Activated CD4-positive, alpha-beta T cell treated with anti-CD3 and anti-CD28 coated beads, Interleukin-2, amount 10 ng/mL, durations not matched to agents 7 days and 5 days (primary cell): ENCODE results near the gene ACOT8. TPM values are rescaled to one million over a fixed set of nuclear protein-coding genes. Genes with fewer than 3 reads are reported as not detected.

Experiments used
- CTCF ChIA-PET: fragments of 350-600 bp; sonication (Branson Sonifier 250); formaldehyde crosslinking; loops from one replicate; lab custom pipeline; 2021; ENCODE audit warnings: antibody characterized with exemption; lab: Charles Lee
- POLR2A ChIA-PET: fragments of 350-600 bp; sonication (Branson Sonifier 250); formaldehyde crosslinking; loops from one replicate; lab custom pipeline; 2021; ENCODE audit warnings: antibody characterized with exemption; lab: Charles Lee
- DNase-seq: peaks from one replicate; pipeline ENCODE4 v3.0.0-alpha.2; 2020
- H3K27ac Mint-ChIP-seq: one replicate; pipeline ENCODE4 v1.8.0; 2021; ENCODE audit warnings: mild to moderate bottlenecking, moderate library complexity, mixed read lengths
- H3K27me3 Mint-ChIP-seq: one replicate; pipeline ENCODE4 v1.8.0; 2021; ENCODE audit warnings: mixed read lengths
- H3K36me3 Mint-ChIP-seq: one replicate; pipeline ENCODE4 v1.8.0; 2021; ENCODE audit warnings: low read depth, mixed read lengths
- H3K4me1 Mint-ChIP-seq: one replicate; pipeline ENCODE4 v1.8.0; 2021; ENCODE audit warnings: mixed read lengths
- H3K4me3 Mint-ChIP-seq: one replicate; pipeline ENCODE4 v1.8.0; 2021; ENCODE audit warnings: mild to moderate bottlenecking, moderate library complexity, mixed read lengths
- H3K9me3 Mint-ChIP-seq: one replicate; pipeline ENCODE4 v1.8.0; 2021; ENCODE audit warnings: mixed read lengths
- total RNA-seq, 2 experiments: library from RNA; stranded (reverse); gene quantifications; one replicate each; pipeline ENCODE4 v1.2.3, GENCODE V29; 2021

ACOT8 gene
- total RNA-seq, 2 experiments from 2014 or later = 35.0 to 35.6 TPM

GRCh38 chr20:45843506-45843905 lies 13.7 kb downstream of the ACOT8 start:
- POLR2A ChIA-PET = no interaction called here
- Mint-ChIP-seq H3K4me1 (no peaks in the 10 kb centered on the region), H3K9me3 (no peaks in the 10 kb centered on the region), H3K27me3 (no peaks in the 10 kb centered on the region), H3K27ac (no peak overlapping the region), H3K4me3 (no peak overlapping the region), H3K36me3 (peaks cover 14% of the 10 kb centered on the region)
- no peak for DNase-seq
- CTCF ChIA-PET = interaction anchor here (1.1 kb wide), 1 partner anchor 9 kb away, joined by 3 read pairs; no protein-coding TSS in a partner anchor

GRCh38 chr20:45842169-45842812 lies 14.9 kb downstream of the ACOT8 start:
- H3K27ac Mint-ChIP-seq = no peak overlapping the region
- CTCF ChIA-PET = interaction anchor here (0.8 to 1.4 kb wide), 4 partner anchors 10 to 15 kb away, joined by 3 to 6 read pairs (median 3); partner anchors contain the start of genes ACOT8 and ZSWIM3
- POLR2A ChIA-PET = interaction anchor here (0.6 kb wide), 1 partner anchor 42 kb away, joined by 3 read pairs; no protein-coding TSS in a partner anchor
- H3K9me3 Mint-ChIP-seq = no peaks in the 10 kb centered on the region
- no peaks in the 10 kb centered on the region for H3K27me3 Mint-ChIP-seq
- DNase-seq = no peak
- H3K4me1 Mint-ChIP-seq = no peaks in the 10 kb centered on the region
- no peak overlapping the region for H3K4me3 Mint-ChIP-seq
- peaks cover 12% of the 10 kb centered on the region for H3K36me3 Mint-ChIP-seq

GRCh38 chr20:45841407-45842129 lies 15.6 kb downstream of the ACOT8 start:
- H3K9me3 Mint-ChIP-seq = no peaks in the 10 kb centered on the region
- no peak overlapping the region for H3K27ac Mint-ChIP-seq
- peaks cover 12% of the 10 kb centered on the region for H3K36me3 Mint-ChIP-seq
- no peak for DNase-seq
- ChIA-PET POLR2A (interaction anchor here (0.6 kb wide), 1 partner anchor 42 kb away, joined by 3 read pairs; no protein-coding TSS in a partner anchor), CTCF (interaction anchor here (0.8 to 2.4 kb wide), 6 partner anchors 11 to 74 kb away, joined by 3 to 6 read pairs (median 4); partner anchors contain the start of genes CTSA and NEURL2)
- H3K4me3 Mint-ChIP-seq = no peak overlapping the region
- no peaks in the 10 kb centered on the region for H3K4me1 Mint-ChIP-seq
- no peaks in the 10 kb centered on the region for H3K27me3 Mint-ChIP-seq

GRCh38 chr20:45840700-45841198 lies 16.4 kb downstream of the ACOT8 start:
- Mint-ChIP-seq H3K27me3 (no peaks in the 10 kb centered on the region), H3K4me3 (no peak overlapping the region)
- POLR2A ChIA-PET = no interaction called here

GRCh38 chr20:45836841-45837240 lies 20.4 kb downstream of the ACOT8 start:
- no peak overlapping the region for H3K27ac Mint-ChIP-seq
- no peak for DNase-seq
- H3K4me1 Mint-ChIP-seq = peaks cover 11% of the 10 kb centered on the region
- ChIA-PET POLR2A (no interaction called here), CTCF (interaction anchor here (0.7 to 1.0 kb wide), 2 partner anchors 19 to 132 kb away, joined by 3 to 8 read pairs; no protein-coding TSS in a partner anchor)
- no peak overlapping the region for H3K4me3 Mint-ChIP-seq
- no peaks in the 10 kb centered on the region for H3K27me3 Mint-ChIP-seq
- no peaks in the 10 kb centered on the region for H3K36me3 Mint-ChIP-seq
- no peaks in the 10 kb centered on the region for H3K9me3 Mint-ChIP-seq

More at GRCh38 chr20:45840700-45841198, 16.4 kb downstream of the ACOT8 start:
- CTCF ChIA-PET = interaction anchor here (0.8 to 2.4 kb wide), 4 partner anchors 23 to 75 kb away, joined by 3 to 6 read pairs (median 4); partner anchors contain the start of genes CTSA and NEURL2
- Mint-ChIP-seq H3K4me1 (no peaks in the 10 kb centered on the region), H3K9me3 (no peaks in the 10 kb centered on the region), H3K27ac (no peak overlapping the region), H3K36me3 (peaks cover 9% of the 10 kb centered on the region)
- DNase-seq = no peak

- CTCF ChIA-PET = no interaction called here
- no peak overlapping the region for H3K27ac Mint-ChIP-seq
- H3K4me3 Mint-ChIP-seq = no peak overlapping the region
- H3K9me3 Mint-ChIP-seq = no peaks in the 10 kb centered on the region
- H3K36me3 Mint-ChIP-seq = no peaks in the 10 kb centered on the region
- peaks cover 11% of the 10 kb centered on the region for H3K4me1 Mint-ChIP-seq
- no peak for DNase-seq
- POLR2A ChIA-PET = no interaction called here
- no peaks in the 10 kb centered on the region for H3K27me3 Mint-ChIP-seq
Observed at GRCh38 chr20:45835825-45836224, 21.4 kb downstream of the ACOT8 start.

- peak overlapping the region; percentile 36 for H3K4me3 Mint-ChIP-seq
- no peaks in the 10 kb centered on the region for H3K9me3 Mint-ChIP-seq
- POLR2A ChIA-PET = no interaction called here
- no peak overlapping the region for H3K27ac Mint-ChIP-seq
- peaks cover under 1% of the 10 kb centered on the region for H3K27me3 Mint-ChIP-seq
- CTCF ChIA-PET = no interaction called here
- H3K4me1 Mint-ChIP-seq = peaks cover 11% of the 10 kb centered on the region
- no peak for DNase-seq
- no peaks in the 10 kb centered on the region for H3K36me3 Mint-ChIP-seq
Observed at GRCh38 chr20:45835329-45835765, 21.8 kb downstream of the ACOT8 start.

- H3K36me3 Mint-ChIP-seq = no peaks in the 10 kb centered on the region
- H3K9me3 Mint-ChIP-seq = no peaks in the 10 kb centered on the region
- H3K27ac Mint-ChIP-seq = no peak overlapping the region
- ChIA-PET POLR2A (no interaction called here), CTCF (no interaction called here)
- peaks cover 2% of the 10 kb centered on the region for H3K27me3 Mint-ChIP-seq
- no peak for DNase-seq
- peak overlapping the region; percentile 36 for H3K4me3 Mint-ChIP-seq
- peaks cover 11% of the 10 kb centered on the region for H3K4me1 Mint-ChIP-seq
Observed at GRCh38 chr20:45834797-45835161, 22.4 kb downstream of the ACOT8 start.

- ChIA-PET POLR2A (interaction anchor here (0.9 kb wide), 1 partner anchor 21 kb away, joined by 4 read pairs; the partner anchor contains the start of gene UBE2C), CTCF (interaction anchor here (1.4 kb wide), 1 partner anchor 62 kb away, joined by 3 read pairs; no protein-coding TSS in a partner anchor)
- peak; percentile 25 for DNase-seq
- Mint-ChIP-seq H3K9me3 (no peaks in the 10 kb centered on the region), H3K4me3 (peak overlapping the region; percentile 72), H3K36me3 (no peaks in the 10 kb centered on the region), H3K27me3 (peaks cover 2% of the 10 kb centered on the region), H3K4me1 (peaks cover 11% of the 10 kb centered on the region), H3K27ac (no peak overlapping the region)
Observed at GRCh38 chr20:45833883-45834796, 23.1 kb downstream of the ACOT8 start.

GRCh38 chr20:45833030-45833882 lies 23.9 kb downstream of the ACOT8 start, which contains the start of gene SNX21:
SNX21 (plus strand) TSS chr20:45833799; CDS start chr20:45833920, 121 bp downstream.
- Mint-ChIP-seq H3K36me3 (no peaks in the 10 kb centered on the region), H3K4me1 (peaks cover 11% of the 10 kb centered on the region), H3K4me3 (peak within 1 kb of the TSS; percentile 72), H3K27ac (peak within 1 kb of the TSS; percentile 52), H3K9me3 (no peaks in the 10 kb centered on the region), H3K27me3 (peaks cover 2% of the 10 kb centered on the region)
- DNase-seq = peak; percentile 18
- CTCF ChIA-PET = interaction anchor here (1.2 to 1.4 kb wide), 2 partner anchors 9 to 63 kb away, joined by 3 to 5 read pairs; no protein-coding TSS in a partner anchor
- POLR2A ChIA-PET = interaction anchor here (0.9 kb wide), 1 partner anchor 20 kb away, joined by 4 read pairs; the partner anchor contains the start of gene UBE2C

- H3K36me3 Mint-ChIP-seq = no peaks in the 10 kb centered on the region
- H3K9me3 Mint-ChIP-seq = no peaks in the 10 kb centered on the region
- peaks cover 11% of the 10 kb centered on the region for H3K4me1 Mint-ChIP-seq
- no peak for DNase-seq
- CTCF ChIA-PET = interaction anchor here (0.9 to 1.4 kb wide), 3 partner anchors 8 to 64 kb away, joined by 3 to 5 read pairs (median 3); no protein-coding TSS in a partner anchor
- no peak overlapping the region for H3K27ac Mint-ChIP-seq
- POLR2A ChIA-PET = no interaction called here
- H3K27me3 Mint-ChIP-seq = peaks cover 2% of the 10 kb centered on the region
- peak overlapping the region; percentile 72 for H3K4me3 Mint-ChIP-seq
Observed at GRCh38 chr20:45832619-45833018, 24.6 kb downstream of the ACOT8 start.
